ENCODE measurements around the gene TMEM179.
"Not testable (repeated sequence)": the region's sequence is repeated elsewhere in the genome, so short reads cannot be mapped to it uniquely, and the experiment has no call there.

Gene TMEM179

DNA sequence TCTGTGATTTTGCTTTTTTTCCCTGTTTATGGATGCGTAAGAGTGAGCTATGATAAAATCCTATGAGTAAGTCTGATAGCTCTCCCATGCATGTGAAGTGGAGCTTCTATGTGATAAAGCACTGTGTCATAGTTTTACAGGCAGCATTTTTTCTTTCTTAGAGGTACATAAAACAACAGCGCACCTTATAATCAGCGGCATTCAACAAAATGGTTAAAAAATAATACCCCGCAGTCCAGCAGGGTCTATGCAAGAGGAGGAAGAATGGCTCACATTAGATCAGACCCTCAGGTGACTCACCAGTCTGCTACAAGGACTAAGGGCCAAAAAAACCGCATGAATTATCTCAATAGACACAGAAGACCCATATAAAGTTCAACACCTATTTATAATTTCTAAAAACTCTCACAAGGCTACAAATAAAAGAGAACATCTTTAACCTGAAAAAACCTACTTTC lies 33.0 kb upstream of the TMEM179 start:
- DNase-seq, result no peak

DNA sequence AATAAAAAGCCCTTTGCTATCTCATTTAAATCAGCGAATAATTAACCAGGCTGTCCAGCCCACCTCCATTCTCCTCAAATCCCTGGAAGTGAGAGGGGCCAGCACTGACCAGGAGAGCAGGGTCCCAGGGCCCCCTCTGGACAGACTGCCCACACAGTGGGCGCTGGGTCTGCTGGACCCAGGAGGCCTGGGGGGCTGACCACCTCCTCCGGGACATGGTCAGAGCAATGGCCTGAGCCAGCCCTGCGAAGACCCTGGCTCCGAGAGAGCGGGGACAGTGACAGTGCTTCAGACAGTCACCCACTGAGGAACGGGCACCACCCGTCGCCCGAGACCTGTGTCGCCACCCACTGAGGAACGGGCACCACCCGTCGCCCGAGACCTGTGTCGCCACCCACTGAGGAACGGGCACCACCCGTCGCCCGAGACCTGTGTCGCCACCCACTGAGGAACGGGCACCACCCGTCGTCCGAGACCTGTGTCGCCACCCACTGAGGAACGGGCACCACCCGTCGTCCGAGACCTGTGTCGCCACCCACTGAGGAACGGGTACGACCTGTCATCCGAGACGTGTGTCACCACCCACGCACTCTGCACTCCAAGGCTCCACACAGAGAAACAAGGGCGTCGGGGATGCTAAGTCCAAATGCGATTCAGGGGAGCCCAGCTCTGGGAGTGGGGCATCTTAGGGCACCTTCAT lies 32.4 kb upstream of the TMEM179 start:
- DNase-seq, result not testable (repeated sequence)

DNA sequence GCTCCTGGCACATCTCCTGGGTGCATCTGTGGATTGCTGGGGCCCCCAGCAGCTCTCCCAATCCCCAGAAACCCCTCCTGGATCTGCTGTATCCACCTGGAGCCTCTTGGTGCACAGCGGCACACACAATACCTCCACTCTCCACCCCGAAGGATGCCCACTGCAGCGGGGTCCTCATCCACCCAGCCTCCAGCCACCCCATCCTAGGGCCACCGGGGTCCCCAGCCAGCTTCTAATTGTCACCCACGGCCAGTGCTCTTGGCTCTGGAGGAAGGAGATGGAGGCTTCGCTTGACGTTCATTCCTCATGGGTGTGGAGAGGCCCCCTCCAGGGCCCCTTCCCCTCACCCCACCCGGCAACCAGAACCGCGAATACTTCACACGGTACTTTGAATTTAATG lies 31.6 kb upstream of the TMEM179 start:
- no peak for DNase-seq

- DNase-seq, result no peak
Measured at GRCh38 chr14:104635717-104636116, 31.1 kb upstream of the TMEM179 start.

DNA sequence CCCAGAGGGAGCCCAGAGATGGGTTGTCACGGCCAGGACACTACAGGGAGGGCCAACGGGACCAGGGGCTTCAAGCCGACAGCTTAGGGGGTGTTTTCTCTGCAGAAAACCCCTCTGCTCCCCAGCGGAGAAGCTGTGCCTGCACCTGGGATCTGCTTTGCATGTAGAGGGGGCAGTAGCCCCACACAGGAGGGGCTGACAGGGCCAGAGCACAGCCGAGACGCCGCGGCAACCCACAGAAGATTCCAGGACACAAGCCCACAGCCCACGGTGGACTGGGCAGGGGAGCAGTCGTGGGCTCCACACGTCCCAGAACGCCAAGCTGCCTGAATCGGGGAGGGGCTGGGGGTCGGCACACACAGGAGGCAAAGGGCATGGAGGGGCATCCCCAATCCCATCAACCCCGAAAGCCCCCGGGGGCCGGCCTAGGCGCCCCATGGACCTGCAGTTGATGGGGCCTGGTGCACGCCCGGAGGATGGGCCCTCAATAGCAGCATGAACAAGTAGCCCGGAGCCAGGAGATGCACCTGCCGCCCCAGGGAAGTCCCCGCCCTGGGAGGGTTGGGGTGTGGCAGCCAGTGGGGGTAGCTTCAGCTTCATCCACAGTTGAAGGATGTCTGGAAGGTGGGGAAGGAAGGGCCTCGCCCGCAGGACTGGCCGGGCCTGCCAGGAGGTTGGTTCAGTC lies 30.5 kb upstream of the TMEM179 start:
- no peak for DNase-seq

DNA sequence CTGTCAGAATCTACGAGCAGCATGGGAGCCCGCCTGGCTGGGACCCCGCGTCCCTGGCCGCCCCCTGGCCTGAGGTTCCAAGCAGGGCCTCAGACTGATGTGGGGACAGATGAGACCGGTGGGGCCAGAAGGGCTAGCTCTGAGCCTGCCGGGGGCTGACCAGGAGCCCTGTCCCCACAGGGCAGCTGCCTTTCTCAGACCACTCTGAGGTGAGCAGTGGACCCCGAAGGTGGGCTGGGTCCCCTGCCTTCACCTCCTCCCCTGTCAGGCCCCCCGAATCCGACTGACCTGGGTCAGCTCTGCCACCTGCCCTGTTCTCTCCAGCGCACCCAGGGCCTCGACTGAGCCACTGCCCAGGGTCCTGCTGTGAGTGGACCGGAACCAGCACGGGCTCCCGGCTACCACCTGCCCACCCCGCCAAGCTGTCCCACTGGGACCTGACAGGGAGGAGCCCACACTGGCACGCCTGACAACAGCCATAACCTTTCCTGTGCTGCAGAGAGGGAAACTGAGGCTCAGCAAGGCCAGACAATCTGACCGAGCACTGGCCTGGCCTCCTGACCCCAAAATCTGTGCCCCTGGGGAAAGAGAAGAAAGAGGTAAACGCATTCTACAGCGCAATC lies 29.7 kb upstream of the TMEM179 start:
- DNase-seq, result no peak

GRCh38 chr14:104633276-104634137 lies 28.9 kb upstream of the TMEM179 start:
- DNase-seq, result no peak

DNA sequence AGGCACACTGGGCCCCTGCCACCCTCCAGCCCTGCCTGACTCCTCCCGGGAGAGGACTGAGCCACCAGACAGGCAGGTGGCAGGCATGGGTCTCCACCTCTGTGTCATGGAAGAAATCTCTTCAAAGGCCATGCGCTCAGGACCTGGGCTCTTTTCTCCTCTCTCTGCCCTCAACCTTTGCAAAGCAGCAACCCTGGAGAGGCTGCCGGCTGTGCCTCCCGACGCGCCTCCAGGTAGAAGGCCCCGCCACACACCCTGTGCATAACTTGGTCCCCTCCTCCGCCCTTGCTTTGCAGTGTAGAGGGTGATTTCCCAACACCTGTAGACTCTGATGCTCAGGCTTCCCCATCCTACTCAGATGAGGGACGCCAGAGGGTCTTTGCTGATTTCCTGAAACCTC lies 28.2 kb upstream of the TMEM179 start:
- no peak for DNase-seq

DNA sequence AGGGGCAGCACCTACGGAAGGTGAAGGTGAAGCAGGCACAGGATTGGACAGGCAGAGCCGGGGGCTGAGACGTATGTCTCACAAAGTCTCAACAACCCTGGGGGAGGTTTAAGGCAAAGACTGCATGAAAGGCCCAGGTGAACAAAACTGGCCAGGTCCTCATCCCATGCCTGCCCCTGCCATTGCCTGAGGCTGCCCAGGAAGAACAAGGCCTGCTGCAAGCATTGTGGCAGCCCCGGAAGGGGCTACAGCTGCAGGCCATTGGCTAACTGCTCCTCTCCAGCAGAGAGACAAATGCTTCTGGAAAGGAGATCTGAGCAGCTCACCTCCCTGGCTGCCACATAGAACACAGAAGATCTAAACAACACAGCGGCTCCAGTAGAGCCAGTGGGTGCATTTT lies 20.4 kb upstream of the TMEM179 start:
- no peak for DNase-seq

DNA sequence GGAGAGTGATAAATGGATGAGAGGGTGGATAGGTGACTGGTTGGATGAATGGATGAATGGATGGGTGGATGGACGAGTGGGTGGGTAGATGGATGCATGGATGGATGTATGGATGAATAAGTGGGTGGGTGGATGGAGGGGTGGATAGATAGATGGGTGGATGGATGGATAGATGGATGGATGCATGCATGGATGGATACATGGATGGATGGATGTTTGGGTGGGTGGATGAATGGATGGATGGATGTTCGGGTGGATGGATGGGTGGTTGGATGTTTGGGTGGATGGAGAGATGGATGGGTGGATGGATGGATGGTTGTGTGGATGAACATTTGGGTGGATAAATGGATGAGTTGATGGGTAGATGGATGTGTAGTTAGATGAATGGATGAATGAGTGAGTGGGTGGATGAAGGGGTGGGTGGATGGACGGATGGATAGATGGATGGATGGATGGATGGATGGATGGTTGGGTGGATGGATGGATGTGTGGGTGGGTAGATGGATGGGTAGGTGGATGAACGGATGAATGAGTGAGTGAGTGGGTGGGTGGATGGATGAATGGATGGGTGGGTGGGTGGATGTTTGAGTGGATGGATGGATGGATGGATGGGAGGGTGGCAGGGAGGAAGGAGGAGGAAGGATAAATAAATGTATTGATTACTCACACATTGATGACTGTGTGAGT lies 9.7 kb upstream of the TMEM179 start:
- no peak for DNase-seq

- no peak for DNase-seq
Measured at GRCh38 chr14:104611881-104612280, 7.3 kb upstream of the TMEM179 start.

DNA sequence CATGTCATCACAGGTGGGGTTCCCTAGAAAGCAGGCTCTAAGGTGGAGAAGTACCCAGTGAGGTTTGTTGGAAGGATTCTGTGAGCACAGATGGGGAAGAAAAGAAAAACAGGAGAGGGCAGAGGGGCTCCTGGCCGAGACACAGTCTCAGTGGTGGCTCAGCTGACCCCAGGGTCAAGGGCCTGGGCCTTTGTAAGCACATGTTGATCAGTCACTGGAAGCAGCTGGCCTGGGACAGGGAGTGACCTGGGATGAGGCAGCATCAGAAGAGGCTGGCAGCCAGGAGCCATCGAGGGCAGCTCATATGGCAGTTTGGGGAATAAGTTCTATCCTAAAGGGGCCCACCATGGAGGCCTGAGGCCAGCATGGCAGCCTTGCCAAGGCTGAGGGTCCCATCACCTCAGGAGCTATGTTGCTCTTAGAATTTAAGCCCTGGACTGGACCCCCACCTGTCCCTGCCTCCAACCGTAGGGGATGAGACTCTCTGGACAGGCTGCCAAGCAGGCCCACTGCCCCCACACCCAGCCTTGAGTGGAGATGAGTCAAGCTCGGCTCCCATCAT lies 6.3 kb upstream of the TMEM179 start:
- DNase-seq, result no peak

DNA sequence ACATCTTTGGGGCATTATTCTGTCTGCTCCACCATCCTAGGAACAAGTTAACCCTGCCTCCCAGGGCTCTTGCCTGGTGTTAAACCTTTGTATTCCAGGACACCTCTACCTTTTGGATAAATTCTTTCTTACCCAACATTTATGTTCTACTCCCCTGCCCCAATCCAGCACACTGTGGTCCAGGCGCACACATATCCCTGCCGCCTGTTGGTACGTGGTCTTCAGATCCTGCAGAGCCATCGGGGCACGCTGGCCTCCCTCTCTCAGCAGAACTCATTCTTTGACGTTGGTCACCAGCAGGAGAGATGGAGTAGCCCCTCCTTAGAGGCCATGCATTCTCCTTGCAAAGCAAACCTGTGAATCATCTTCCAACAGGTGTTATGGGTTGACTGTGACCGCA lies 5.1 kb upstream of the TMEM179 start:
- no peak for DNase-seq

- DNase-seq, result no peak
Measured at GRCh38 chr14:104603711-104604401, 716 bp downstream of the TMEM179 start.

DNA sequence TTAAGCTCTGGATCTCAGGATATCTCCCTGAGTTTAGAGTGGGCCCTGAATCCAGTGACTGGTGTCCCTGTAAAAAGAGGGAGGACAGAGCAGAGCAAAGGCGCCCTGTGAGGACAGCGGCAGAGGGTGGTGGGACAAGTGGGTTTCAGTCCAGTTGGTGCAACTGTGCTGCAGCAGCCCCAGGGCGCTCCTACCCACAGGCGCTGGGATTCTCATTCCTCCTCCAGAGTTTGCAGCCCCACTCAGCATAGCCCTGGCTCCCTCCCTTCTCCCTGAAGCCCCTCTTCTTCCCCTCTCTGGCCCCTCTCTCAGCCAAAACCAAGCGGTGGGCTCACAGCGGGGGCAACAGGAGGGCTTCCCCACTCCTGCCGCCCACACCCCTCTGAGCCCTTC lies 1.6 kb downstream of the TMEM179 start:
- DNase-seq, result no peak

DNA sequence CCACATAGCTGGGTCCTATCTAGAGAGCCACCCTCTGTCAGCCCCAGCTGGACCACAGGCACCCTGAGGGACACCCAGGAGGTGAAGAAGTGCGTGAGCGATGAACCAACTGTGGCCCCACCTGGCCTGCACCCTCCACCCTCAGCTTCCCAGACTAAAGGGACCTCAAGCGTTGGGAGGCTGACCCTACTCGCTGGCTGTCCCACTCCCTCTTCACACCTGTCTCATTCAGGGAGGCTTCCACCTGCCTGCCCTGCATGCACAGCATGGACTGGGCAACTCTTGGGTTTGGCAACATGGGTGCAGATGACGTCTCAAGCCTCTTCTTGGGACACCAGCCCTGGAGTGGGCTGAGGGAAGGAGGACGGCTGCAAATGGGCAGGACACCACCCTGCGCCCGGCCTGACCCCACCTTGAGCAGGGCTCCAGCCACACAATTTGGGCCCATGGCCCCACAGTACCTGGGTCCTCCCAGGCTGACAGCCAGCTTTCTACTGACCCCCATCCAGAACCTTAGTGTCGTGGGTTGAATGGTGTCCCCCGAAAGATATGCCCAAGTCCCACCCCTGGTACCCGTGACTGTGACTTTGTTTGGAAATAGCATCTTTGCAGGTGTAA lies 2.1 kb downstream of the TMEM179 start:
- no peak for DNase-seq

- no peak for DNase-seq
Measured at GRCh38 chr14:104601786-104602185, 2.8 kb downstream of the TMEM179 start.

DNA sequence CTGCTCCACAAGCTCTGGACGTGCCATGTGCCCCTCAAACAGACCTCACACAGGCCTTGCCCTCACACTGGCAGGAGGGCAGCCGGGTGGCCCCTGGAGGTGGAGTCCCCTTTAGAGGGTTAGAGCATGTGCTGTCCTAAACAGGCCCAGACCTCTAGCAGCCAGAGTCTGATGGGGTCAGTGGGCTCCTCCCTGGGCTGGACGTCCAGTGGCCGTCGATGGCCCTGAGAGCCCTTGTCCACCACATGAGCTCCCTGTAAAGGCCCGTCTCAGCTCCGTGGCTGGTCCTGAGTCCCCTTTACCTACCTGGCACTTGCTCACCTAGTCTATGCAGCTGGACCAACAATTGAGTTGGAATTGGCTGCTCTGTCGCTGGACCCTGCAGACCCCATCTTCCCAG lies 3.8 kb downstream of the TMEM179 start:
- no peak for DNase-seq

DNA sequence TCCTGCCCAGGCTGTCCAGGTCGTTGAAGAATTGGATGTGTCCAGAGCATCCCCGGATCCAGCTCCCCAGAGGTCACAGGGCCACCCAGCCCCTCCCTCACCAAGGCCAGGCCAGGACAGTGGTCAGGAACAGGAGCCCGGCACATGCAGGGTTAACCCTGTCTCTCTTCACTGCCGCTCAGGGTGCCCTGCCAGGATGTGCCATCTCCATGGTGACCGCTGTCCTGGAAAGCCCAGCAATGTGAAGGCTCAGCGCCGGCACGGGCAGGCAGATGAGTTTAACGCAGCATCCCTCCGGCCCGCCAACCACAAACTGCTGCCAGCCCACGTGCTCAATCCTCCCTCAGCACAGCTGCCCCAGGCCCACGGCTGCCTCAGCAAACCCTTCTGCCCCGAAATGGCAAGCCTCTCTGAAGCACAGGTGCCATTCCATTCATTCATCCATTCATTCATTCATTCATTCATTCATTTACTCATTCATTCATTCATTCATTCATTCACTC lies 4.4 kb downstream of the TMEM179 start:
- DNase-seq, result no peak

DNA sequence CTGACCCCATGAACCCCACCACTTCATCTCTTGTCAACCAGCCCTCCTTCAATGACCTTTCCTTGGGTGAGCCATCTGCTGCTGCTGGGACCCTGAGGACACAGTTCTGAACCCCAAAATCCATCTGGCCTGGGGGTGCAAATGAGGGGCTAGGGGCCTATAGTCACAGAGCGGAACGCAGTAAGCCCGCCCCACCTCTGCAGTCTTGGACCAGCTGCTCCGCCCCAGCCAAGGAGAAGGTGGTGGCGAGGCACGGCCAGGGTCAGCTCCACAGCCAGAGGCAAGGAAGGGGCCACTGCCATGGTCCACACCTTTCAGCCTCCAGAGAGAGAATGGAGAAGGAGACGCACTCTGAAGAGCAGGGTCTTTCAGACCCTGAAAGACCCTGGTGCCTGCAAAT lies 5.1 kb downstream of the TMEM179 start:
- DNase-seq, result no peak

DNA sequence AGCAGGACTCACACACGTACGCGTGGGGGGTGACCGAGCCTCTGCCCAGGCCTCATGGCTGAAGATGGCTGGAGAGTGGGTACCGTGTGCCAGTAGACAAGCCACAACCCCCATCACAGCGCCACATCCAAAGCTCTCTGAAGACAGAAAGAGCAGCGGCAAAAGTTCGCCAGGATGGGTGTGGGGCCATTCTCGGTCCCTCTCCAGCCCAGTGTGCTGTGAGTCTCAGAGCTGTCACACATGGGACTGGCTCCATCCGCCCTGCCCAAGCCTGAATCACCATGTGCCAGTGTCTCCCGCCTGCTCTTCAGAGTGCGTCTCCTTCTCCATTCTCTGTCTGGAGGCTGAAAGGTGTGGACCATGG lies 5.7 kb downstream of the TMEM179 start:
- DNase-seq, result no peak

All from activated CD4-positive, alpha-beta T cell treated with anti-CD3 and anti-CD28 coated beads for 48 hours (primary cell).